K562 treated with DMSO at 1 percent for 48 hours (cell line): ENCODE measurements around the gene WNT8A. TPM values are rescaled to one million over a fixed set of nuclear protein-coding genes. Genes with fewer than 3 reads are reported as not detected.

Experiments
- total RNA-seq: library from RNA; unstranded; fragments of 300-600 nt; gene quantifications from 2 replicates; pipeline ENCODE4 v1.2.3, GENCODE V29; 2022; ENCODE audit warnings: low replicate concordance; ENCODE audit errors: extremely low read depth

WNT8A gene
- not detected in 2 replicates for total RNA-seq

DNA sequence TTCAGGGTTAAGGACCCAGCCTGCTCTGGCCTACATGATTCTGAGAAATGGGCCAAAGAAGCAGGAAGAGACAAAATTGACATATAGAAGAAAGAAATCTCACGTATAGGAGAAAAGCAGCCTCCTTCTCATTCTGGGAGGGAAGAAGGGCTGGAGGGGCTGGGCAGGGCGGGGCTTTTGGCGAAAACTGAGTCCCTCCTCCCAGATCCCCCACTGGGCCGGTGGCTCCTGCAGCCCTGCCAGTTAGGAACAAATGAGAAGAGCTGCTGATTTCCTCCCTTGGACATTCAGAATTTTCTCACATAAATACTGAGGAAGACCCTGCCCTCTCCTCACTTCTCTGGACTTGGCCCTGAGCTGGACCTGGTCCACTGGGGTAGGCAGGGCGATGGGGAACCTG is at the start of gene WNT8A:
TSS of gene WNT8A (plus strand) at position 332 of the 400 bp plus-strand sequence. CDS start 95 bp downstream, outside the sequence.

GRCh38 chr5:138138949-138139780 is 55.3 kb downstream of the WNT8A start, which contains the start of gene NME5:
Gene NME5 (minus strand): TSS chr5:138139428. CDS start chr5:138138780, 648 bp downstream.

Other genes with a start within 250 kb of the WNT8A start
- not detected in 2 replicates for gene MYOT, start 216.2 kb upstream of the WNT8A start, total RNA-seq
- gene PKD2L2, start 194.6 kb upstream of the WNT8A start, total RNA-seq, result not detected in 2 replicates
- not detected in 2 replicates for gene FAM13B, start 51.0 kb upstream of the WNT8A start, total RNA-seq
- gene NME5, start 55.4 kb downstream of the WNT8A start, total RNA-seq, result not detected in 2 replicates
- not detected in 2 replicates for gene BRD8, start 94.6 kb downstream of the WNT8A start, total RNA-seq
- not detected in 2 replicates for gene KIF20A, start 95.1 kb downstream of the WNT8A start, total RNA-seq
- gene CDC23, start 129.3 kb downstream of the WNT8A start, total RNA-seq, result not detected in 2 replicates
- not detected in 2 replicates for gene GFRA3, start 190.6 kb downstream of the WNT8A start, total RNA-seq
- gene CDC25C, start 247.8 kb downstream of the WNT8A start, total RNA-seq, result not detected in 2 replicates